Esophagus muscularis mucosa (tissue), 4 donors: ENCODE data around the gene ATCAY. TPM values are rescaled to one million over a fixed set of nuclear protein-coding genes. Genes with fewer than 3 reads are reported as not detected.

Experiments used
- DNase-seq: peaks from one replicate; pipeline ENCODE4 v3.0.0-alpha.2; 2017; ENCODE audit errors: extremely low spot score
- H3K27ac ChIP-seq, 4 donors: fragments of 200-600 bp; sonication (generic); replicated peaks in 1 of 4; 1 replicate in 3 of 4; 2 replicates in 1 of 4; pipeline ENCODE4 v1.5.1; 2016 to 2019; ENCODE audit warnings: mild to moderate bottlenecking in 1 of 4
- H3K27me3 ChIP-seq, 4 donors: fragments of 200-600 bp; sonication (generic); one replicate each; pipeline versions ENCODE4 v1.5.1 to v1.6.0; 2016 to 2019
- H3K36me3 ChIP-seq, 4 donors: fragments of 200-600 bp; sonication (generic); one replicate each; pipeline ENCODE4 v1.5.1; 2016 to 2019
- H3K4me1 ChIP-seq, 4 donors: fragments of 200-600 bp; sonication (generic); one replicate each; pipeline ENCODE4 v1.5.1; 2016 to 2019
- H3K4me3 ChIP-seq, 4 donors: fragments of 200-600 bp; sonication (generic); 1 replicate in 2 of 4; 2 replicates in 2 of 4; pipeline ENCODE4 v1.5.1; 2016 to 2019; ENCODE audit warnings: mild to moderate bottlenecking in 4 of 4, moderate library complexity in 1 of 4
- H3K9me3 ChIP-seq, 4 donors: fragments of 200-600 bp; sonication (generic); 1 replicate in 3 of 4; 2 replicates in 1 of 4; pipeline ENCODE4 v1.5.1; 2016 to 2019
- EP300 ChIP-seq: sonication (generic); formaldehyde crosslinking; IDR thresholded peaks from one replicate; pipeline ENCODE4 v1.6.1; 2017; ENCODE audit warnings: antibody characterized with exemption
- POLR2A ChIP-seq: fragments of 450-650 bp; IDR thresholded peaks from one replicate; pipeline ENCODE4 v1.6.1; 2017; ENCODE audit warnings: antibody characterized with exemption, moderate library complexity, mild to moderate bottlenecking, low read depth
- POLR2AphosphoS5 ChIP-seq, 2 donors: sonication (generic); formaldehyde crosslinking; IDR thresholded peaks; one replicate each; pipeline ENCODE4 v1.6.1; 2017; ENCODE audit warnings: antibody characterized with exemption in 2 of 2
- WGBS: methylation state at CpG from one replicate; pipeline ENCODE4 v1.1.5; 2018; 5-methylcytosine and 5-hydroxymethylcytosine counted together
- intact Hi-C: fragments of 100-400 bp; cut with DNase I; formaldehyde crosslinking; loops from one replicate; pipeline ENCODE4 v1.15.1; 2023
- total RNA-seq, 4 donors: library from RNA; depleted of rRNA; stranded (reverse); fragments of >200 nt; gene quantifications; one replicate each; pipeline versions ENCODE4 v1.1.0 to v1.2.1, GENCODE V29; 2016
- TF ChIP-seq, protein P1 (sequence below), 3 experiments: fragments of 200-600 bp in 2 of 3; fragments of 450-650 bp in 1 of 3; sonication (generic) in 2 of 3; IDR thresholded peaks; one replicate each; pipeline ENCODE4 v1.5.1; 2017 to 2019; ENCODE audit warnings: antibody characterized with exemption in 3 of 3, mild to moderate bottlenecking in 2 of 3, moderate library complexity in 1 of 3

ATCAY gene
- total RNA-seq, 4 donors from 2014 or later: 0.42 to 1.3 (median 0.82) TPM

DNA sequence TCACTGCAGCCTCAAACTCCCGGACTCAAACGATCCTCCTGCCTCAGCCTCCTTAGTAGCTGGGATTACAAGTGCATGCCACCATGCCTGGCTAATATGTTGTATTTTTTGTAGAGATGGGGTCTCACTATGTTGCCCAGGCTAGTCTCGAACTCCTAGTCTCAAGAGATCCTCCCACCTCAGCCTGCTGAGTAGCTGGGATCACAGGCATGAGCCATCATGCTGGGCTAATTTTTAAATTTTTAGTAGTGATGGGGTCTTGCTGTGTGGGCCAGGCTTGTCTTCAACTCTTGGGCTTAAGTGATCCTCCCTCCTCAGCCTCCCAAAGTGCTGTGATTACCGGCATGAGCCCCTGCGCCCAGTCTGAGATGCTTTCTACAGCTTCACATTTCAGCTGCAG is 15.3 kb downstream of the ATCAY start:
- peaks cover 0 to 16% (median 14%) of the 10 kb centered on the region in 4 donors for H3K4me1 ChIP-seq
- H3K36me3 ChIP-seq: no peaks in the 10 kb centered on the region
- H3K9me3 ChIP-seq: peaks cover 0 to 8% (median 8%) of the 10 kb centered on the region in 4 donors
- no peak for DNase-seq
- H3K27me3 ChIP-seq: no peaks in the 10 kb centered on the region
- H3K4me3 ChIP-seq: no peak overlapping the region
- no peak overlapping the region for H3K27ac ChIP-seq
- intact Hi-C loops: no loop called here
- TF ChIP-seq POLR2AphosphoS5 (IDR thresholded peaks at IDR 0.05) (no peak), EP300 (no peak), POLR2A (no peak)
- TF ChIP-seq, protein P1, sequence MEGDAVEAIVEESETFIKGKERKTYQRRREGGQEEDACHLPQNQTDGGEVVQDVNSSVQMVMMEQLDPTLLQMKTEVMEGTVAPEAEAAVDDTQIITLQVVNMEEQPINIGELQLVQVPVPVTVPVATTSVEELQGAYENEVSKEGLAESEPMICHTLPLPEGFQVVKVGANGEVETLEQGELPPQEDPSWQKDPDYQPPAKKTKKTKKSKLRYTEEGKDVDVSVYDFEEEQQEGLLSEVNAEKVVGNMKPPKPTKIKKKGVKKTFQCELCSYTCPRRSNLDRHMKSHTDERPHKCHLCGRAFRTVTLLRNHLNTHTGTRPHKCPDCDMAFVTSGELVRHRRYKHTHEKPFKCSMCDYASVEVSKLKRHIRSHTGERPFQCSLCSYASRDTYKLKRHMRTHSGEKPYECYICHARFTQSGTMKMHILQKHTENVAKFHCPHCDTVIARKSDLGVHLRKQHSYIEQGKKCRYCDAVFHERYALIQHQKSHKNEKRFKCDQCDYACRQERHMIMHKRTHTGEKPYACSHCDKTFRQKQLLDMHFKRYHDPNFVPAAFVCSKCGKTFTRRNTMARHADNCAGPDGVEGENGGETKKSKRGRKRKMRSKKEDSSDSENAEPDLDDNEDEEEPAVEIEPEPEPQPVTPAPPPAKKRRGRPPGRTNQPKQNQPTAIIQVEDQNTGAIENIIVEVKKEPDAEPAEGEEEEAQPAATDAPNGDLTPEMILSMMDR (IDR thresholded peaks at IDR 0.05): no peak
- 93% methylated on average over 5 of the region's 5 CpGs for WGBS

- WGBS: 74% methylated on average over 4 of the region's 4 CpGs
- no peak overlapping the region for H3K27ac ChIP-seq
- H3K4me1 ChIP-seq: peaks cover 0 to 16% (median 14%) of the 10 kb centered on the region in 4 donors
- intact Hi-C loops: no loop called here
- TF ChIP-seq POLR2A (no peak), EP300 (no peak), POLR2AphosphoS5 (IDR thresholded peaks at IDR 0.05) (no peak)
- TF ChIP-seq, protein P1 (IDR thresholded peaks at IDR 0.05): no peak
- peaks cover 0 to 8% (median 8%) of the 10 kb centered on the region in 4 donors for H3K9me3 ChIP-seq
- no peak overlapping the region for H3K4me3 ChIP-seq
- H3K36me3 ChIP-seq: no peaks in the 10 kb centered on the region
- DNase-seq: no peak
- no peaks in the 10 kb centered on the region for H3K27me3 ChIP-seq
Measured at GRCh38 chr19:3897936-3898335, 17.5 kb downstream of the ATCAY start.

GRCh38 chr19:3898426-3898825 is 17.9 kb downstream of the ATCAY start:
- intact Hi-C loops: no loop called here
- WGBS: 93% methylated on average over 3 of the region's 3 CpGs
- H3K27ac ChIP-seq: peak overlapping the region in 1 of 4 donors; percentile 29
- no peaks in the 10 kb centered on the region for H3K27me3 ChIP-seq
- H3K36me3 ChIP-seq: no peaks in the 10 kb centered on the region
- peaks cover 0 to 16% (median 14%) of the 10 kb centered on the region in 4 donors for H3K4me1 ChIP-seq
- peaks cover 0 to 8% (median 8%) of the 10 kb centered on the region in 4 donors for H3K9me3 ChIP-seq
- no peak for DNase-seq
- TF ChIP-seq POLR2AphosphoS5 (IDR thresholded peaks at IDR 0.05) (no peak), POLR2A (no peak), EP300 (no peak)
- TF ChIP-seq, protein P1 (IDR thresholded peaks at IDR 0.05): no peak
- H3K4me3 ChIP-seq: no peak overlapping the region

GRCh38 chr19:3899531-3900294 is 19.2 kb downstream of the ATCAY start:
- intact Hi-C loops: no loop called here
- Histone ChIP-seq H3K9me3 (peaks cover 0 to 8% (median 8%) of the 10 kb centered on the region in 4 donors), H3K36me3 (no peaks in the 10 kb centered on the region), H3K4me1 (peaks cover 0 to 16% (median 14%) of the 10 kb centered on the region in 4 donors), H3K4me3 (no peak overlapping the region), H3K27me3 (peaks cover 0 to 8% (median 0%) of the 10 kb centered on the region in 4 donors), H3K27ac (peak overlapping the region; percentile 29 to 71 (median 45))
- no peak for DNase-seq
- 53% methylated on average over 18 of the region's 18 CpGs for WGBS
- TF ChIP-seq POLR2AphosphoS5 (IDR thresholded peaks at IDR 0.05): peak; percentile 68 to 69
- TF ChIP-seq, protein P1 (IDR thresholded peaks at IDR 0.05): no peak
